HFFc6 (cell line): Measurements from ENCODE around the gene MAN2A1. TPM values are rescaled to one million over a fixed set of nuclear protein-coding genes. Genes with fewer than 3 reads are reported as not detected.

ENCODE experiments used
- DNase-seq: peaks from one replicate; pipeline ENCODE4 v3.0.0-alpha.2; 2018
- H3K27ac Mint-ChIP-seq: 2 replicates; pipeline ENCODE4 v1.8.0; 2020; ENCODE audit warnings: mild to moderate bottlenecking, mixed read lengths
- H3K27me3 Mint-ChIP-seq: 2 replicates; pipeline ENCODE4 v1.8.0; 2021; ENCODE audit warnings: mild to moderate bottlenecking, moderate library complexity, mixed read lengths; ENCODE audit not compliant: insufficient read depth
- H3K36me3 Mint-ChIP-seq: 2 replicates; pipeline ENCODE4 v1.8.0; 2021; ENCODE audit warnings: low read depth, mixed read lengths
- H3K4me1 Mint-ChIP-seq: 2 replicates; pipeline ENCODE4 v1.8.0; 2020; ENCODE audit warnings: low read depth, mixed read lengths
- H3K4me3 Mint-ChIP-seq: 2 replicates; pipeline ENCODE4 v1.8.0; 2020; ENCODE audit warnings: mild to moderate bottlenecking, moderate library complexity, mixed read lengths
- H3K9me3 Mint-ChIP-seq: 2 replicates; pipeline ENCODE4 v1.8.0; 2020; ENCODE audit warnings: mild to moderate bottlenecking, mixed read lengths
- total RNA-seq, 6 experiments: library from RNA; stranded (reverse); fragmentation: NEBNext Ultra II Directional; extraction: Animal tissue kit (Norgen Biotek cat#: 25700); gene quantifications; 2 replicates in 1 of 6; 3 replicates in 5 of 6; pipeline ENCODE4 v1.2.3, GENCODE V29; 2021
- TF ChIP-seq, protein P1 (sequence below): fragments of 200-600 bp; sonication (generic); IDR thresholded peaks from 2 replicates; pipeline ENCODE4 v1.5.0; 2021; ENCODE audit warnings: antibody characterized with exemption, mild to moderate bottlenecking

Gene MAN2A1
- total RNA-seq, 6 experiments from 2014 or later, result 29.1 to 47.7 (median 39.0) TPM

DNA sequence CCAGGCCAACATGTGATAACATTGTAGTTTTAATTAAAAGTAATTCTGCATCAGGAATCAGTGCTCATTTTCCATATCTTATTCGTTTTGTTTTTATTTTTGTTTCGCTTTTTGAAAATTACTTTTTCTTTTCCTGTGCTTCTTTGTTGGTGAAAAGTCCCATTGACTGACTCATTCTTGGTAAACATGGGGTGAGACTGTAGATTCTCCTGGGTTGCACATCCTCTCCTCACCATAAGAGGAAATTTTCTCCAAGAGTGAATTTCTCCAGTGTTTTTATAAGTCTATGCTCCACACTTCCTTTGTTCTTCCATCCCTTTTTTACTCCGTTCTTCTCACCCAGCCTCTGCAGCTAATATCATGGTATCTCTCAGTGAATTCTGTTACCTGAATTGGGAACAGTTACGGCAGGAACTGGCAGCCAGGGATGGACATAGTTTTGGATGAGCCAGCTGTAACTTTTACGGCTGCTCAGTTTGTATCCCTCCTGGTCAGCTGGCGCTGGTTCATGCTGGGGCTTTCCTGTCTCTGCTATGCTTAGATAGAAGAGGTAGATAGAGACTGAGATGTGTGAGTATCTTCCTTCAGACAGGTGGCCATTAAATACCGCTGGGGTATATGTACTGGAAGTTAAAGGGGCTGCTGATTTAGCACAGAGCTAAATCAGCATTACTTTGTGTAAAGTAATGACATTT is 80.0 kb downstream of the MAN2A1 start:
- TF ChIP-seq, protein P1, sequence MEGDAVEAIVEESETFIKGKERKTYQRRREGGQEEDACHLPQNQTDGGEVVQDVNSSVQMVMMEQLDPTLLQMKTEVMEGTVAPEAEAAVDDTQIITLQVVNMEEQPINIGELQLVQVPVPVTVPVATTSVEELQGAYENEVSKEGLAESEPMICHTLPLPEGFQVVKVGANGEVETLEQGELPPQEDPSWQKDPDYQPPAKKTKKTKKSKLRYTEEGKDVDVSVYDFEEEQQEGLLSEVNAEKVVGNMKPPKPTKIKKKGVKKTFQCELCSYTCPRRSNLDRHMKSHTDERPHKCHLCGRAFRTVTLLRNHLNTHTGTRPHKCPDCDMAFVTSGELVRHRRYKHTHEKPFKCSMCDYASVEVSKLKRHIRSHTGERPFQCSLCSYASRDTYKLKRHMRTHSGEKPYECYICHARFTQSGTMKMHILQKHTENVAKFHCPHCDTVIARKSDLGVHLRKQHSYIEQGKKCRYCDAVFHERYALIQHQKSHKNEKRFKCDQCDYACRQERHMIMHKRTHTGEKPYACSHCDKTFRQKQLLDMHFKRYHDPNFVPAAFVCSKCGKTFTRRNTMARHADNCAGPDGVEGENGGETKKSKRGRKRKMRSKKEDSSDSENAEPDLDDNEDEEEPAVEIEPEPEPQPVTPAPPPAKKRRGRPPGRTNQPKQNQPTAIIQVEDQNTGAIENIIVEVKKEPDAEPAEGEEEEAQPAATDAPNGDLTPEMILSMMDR, result no peak
- Mint-ChIP-seq H3K27ac (peak overlapping the region; percentile 19; the same call in 1 of the 2 replicates), H3K4me1 (peaks cover 8% of the 10 kb centered on the region), H3K4me3 (no peak overlapping the region), H3K36me3 (peaks cover 6% of the 10 kb centered on the region), H3K9me3 (no peaks in the 10 kb centered on the region), H3K27me3 (peaks cover 1% of the 10 kb centered on the region; the same call in 1 of the 2 replicates)
- no peak for DNase-seq

DNA sequence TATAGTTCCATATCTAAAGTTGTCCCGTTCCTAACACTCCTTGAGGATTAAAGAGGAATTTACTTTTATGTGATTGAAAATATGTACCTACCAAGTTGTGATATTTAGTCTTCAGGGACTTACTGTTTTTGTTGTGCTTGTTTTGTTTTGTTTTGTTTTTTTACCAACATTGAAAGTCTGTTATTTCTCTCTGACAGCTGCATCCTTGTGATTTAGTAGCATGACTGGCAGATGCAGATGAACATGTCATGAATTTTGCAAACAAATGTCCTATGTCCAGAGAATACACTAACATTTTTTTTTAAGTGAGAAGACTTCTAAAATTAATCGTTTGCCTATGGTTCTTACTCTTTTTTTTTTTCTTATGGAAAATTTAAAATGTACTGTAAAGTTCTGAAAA is 85.4 kb downstream of the MAN2A1 start:
- Mint-ChIP-seq H3K9me3 (no peaks in the 10 kb centered on the region), H3K4me1 (peaks cover 13% of the 10 kb centered on the region; the same call in 1 of the 2 replicates), H3K27me3 (peaks cover 1% of the 10 kb centered on the region; the same call in 1 of the 2 replicates), H3K36me3 (no peaks in the 10 kb centered on the region; the same call in 1 of the 2 replicates), H3K4me3 (no peak overlapping the region), H3K27ac (no peak overlapping the region)
- no peak for DNase-seq
- TF ChIP-seq, protein P1, result no peak

DNA sequence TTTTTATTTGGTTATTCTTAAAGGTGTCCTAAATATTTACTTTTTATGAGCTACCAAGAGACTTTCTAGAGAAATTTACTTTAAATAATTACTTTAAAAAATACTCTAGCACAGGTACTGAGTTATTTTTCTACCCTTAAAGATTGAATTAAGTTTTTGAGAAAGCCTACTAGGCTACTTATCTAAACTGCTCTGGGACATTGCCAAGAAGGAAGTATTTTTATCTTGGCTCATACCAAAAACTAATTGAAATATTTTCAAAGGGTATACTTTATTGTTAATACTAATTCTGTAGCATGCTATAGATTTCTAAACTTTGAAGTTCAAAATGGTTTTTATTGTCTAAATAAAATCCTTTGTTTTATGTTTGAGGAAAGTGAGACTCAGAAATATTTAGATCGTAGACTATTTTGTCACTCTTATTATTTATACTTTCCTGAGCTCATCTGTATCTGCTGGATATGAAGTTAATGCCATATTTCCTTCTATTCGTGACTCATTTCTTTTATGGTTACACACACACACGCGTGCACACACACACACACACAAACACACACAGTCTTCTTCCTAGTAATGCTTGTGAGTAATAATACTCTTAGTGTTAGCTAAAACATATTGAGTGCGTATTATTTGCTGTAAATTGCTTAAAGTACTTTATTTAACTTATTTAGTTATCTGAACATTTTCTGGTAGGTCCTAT is 89.5 kb downstream of the MAN2A1 start:
- no peaks in the 10 kb centered on the region for H3K27me3 Mint-ChIP-seq

DNA sequence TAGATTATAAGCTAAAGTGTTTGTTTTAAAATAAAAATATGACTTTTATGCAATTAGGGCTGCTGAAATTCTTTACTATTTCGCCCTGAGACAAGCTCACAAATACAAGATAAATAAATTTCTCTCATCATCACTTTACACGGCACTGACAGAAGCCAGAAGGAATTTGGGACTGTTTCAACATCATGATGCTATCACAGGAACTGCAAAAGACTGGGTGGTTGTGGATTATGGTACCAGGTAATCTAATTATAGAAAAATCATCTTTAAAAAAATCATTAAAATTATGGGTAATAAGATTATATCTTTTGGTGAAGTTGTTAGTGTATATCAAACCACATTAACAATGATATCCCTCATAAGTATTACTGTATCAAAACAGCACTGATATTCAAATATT is 95.0 kb downstream of the MAN2A1 start:
- DNase-seq, result no peak
- Mint-ChIP-seq H3K9me3 (no peaks in the 10 kb centered on the region), H3K4me3 (no peak overlapping the region), H3K27ac (no peak overlapping the region), H3K36me3 (peaks cover 7% of the 10 kb centered on the region), H3K27me3 (no peaks in the 10 kb centered on the region; the same call in 1 of the 2 replicates), H3K4me1 (no peaks in the 10 kb centered on the region)
- TF ChIP-seq, protein P1, result no peak

More for the DNA sequence above, 89.5 kb downstream of the MAN2A1 start:
- Mint-ChIP-seq H3K9me3 (no peaks in the 10 kb centered on the region), H3K4me3 (no peak overlapping the region), H3K27ac (no peak overlapping the region), H3K36me3 (no peaks in the 10 kb centered on the region), H3K4me1 (peaks cover 13% of the 10 kb centered on the region; the same call in 1 of the 2 replicates)
- TF ChIP-seq, protein P1, result no peak
- DNase-seq, result no peak

DNA sequence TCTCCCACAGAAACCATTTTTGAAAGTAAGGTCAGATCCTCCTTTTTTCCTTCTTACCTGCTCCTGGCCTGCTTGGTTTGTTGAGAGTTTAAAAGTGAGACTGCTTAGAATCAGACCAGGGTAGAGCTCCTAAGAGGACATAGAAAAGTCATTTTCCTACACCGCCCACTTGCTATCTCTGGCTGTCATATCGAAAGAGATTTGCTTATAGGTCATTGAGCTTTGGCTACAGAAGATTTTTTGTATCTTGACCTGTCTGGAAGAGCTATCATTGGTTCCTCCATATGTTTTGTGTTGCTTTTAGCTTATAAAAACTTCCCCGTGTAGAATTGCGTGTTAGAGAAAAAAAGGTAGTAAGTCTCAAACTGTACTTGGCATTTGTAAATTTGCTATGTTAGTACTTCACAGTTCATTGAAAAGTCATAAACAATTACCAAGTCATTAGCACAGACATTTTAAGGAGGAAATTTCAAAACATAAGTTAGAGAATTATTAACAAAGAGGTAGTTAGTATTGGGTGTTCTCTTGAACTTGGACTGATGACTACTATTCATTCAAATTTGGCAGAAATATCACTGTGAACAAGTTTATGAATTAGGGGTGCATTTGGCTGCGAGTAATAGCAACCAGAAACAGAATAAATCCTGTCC is 96.6 kb downstream of the MAN2A1 start:
- H3K27ac Mint-ChIP-seq, result no peak overlapping the region
- no peak overlapping the region for H3K4me3 Mint-ChIP-seq
- H3K36me3 Mint-ChIP-seq, result peaks cover 14% of the 10 kb centered on the region
- no peaks in the 10 kb centered on the region; the same call in 1 of the 2 replicates for H3K27me3 Mint-ChIP-seq
- no peaks in the 10 kb centered on the region for H3K9me3 Mint-ChIP-seq
- DNase-seq, result no peak
- H3K4me1 Mint-ChIP-seq, result no peaks in the 10 kb centered on the region
- TF ChIP-seq, protein P1, result no peak
